ENCODE data around the gene TCF7L2. TPM values are rescaled to one million over a fixed set of nuclear protein-coding genes. Genes with fewer than 3 reads are reported as not detected.

TCF7L2 gene
- total RNA-seq, 4 donors from 2014 or later = 25.1 to 38.9 (median 26.9) TPM

GRCh38 chr10:113055458-113055857 lies 105.4 kb downstream of the TCF7L2 start:
- Histone ChIP-seq H3K4me1 (peaks cover 0 to 89% (median 38%) of the 10 kb centered on the region in 4 donors), H3K4me3 (no peak overlapping the region), H3K27ac (no peak overlapping the region), H3K36me3 (no peaks in the 10 kb centered on the region), H3K9me3 (no peaks in the 10 kb centered on the region), H3K27me3 (no peaks in the 10 kb centered on the region)
- TF ChIP-seq EP300 (IDR thresholded peaks at IDR 0.05) (no peak), CTCF (IDR thresholded peaks at IDR 0.05) (no peak), POLR2A (IDR thresholded peaks at IDR 0.05) (no peak)
- no peak for DNase-seq (ENCODE audit: low spot score in 2 of 2)
- 95 to 97% methylated on average over 1 of the region's 1 CpG for WGBS, 2 donors

- H3K9me3 ChIP-seq = no peaks in the 10 kb centered on the region
- peak overlapping the region in 2 of 4 donors; percentile 22 to 40 for H3K27ac ChIP-seq
- H3K36me3 ChIP-seq = no peaks in the 10 kb centered on the region
- no peak for TF ChIP-seq EP300 (IDR thresholded peaks at IDR 0.05)
- 88 to 91% methylated on average over 5 of the region's 5 CpGs for WGBS, 2 donors
- peaks cover 0 to 89% (median 42%) of the 10 kb centered on the region in 4 donors for H3K4me1 ChIP-seq
- no peaks in the 10 kb centered on the region for H3K27me3 ChIP-seq
- no peak overlapping the region for H3K4me3 ChIP-seq
- DNase-seq (ENCODE audit: low spot score in 2 of 2) = no peak
These were observed 106.0 kb downstream of the TCF7L2 start for GRCh38 chr10:113056030-113056429.

- Histone ChIP-seq H3K36me3 (no peaks in the 10 kb centered on the region), H3K27me3 (no peaks in the 10 kb centered on the region), H3K9me3 (no peaks in the 10 kb centered on the region), H3K27ac (peak overlapping the region in 2 of 4 donors; percentile 22 to 40), H3K4me1 (peaks cover 0 to 89% (median 45%) of the 10 kb centered on the region in 4 donors), H3K4me3 (no peak overlapping the region)
- TF ChIP-seq CTCF (IDR thresholded peaks at IDR 0.05) = no peak
- TF ChIP-seq EP300 (IDR thresholded peaks at IDR 0.05) = no peak
- no peak for TF ChIP-seq POLR2A (IDR thresholded peaks at IDR 0.05)
- DNase-seq (ENCODE audit: low spot score in 2 of 2) = no peak
- 54 to 70% methylated on average over 10 of the region's 10 CpGs for WGBS, 2 donors
These were observed 106.5 kb downstream of the TCF7L2 start for GRCh38 chr10:113056441-113057021.

- Histone ChIP-seq H3K4me3 (no peak overlapping the region), H3K27ac (peak overlapping the region; percentile 69 to 90 (median 74)), H3K36me3 (no peaks in the 10 kb centered on the region), H3K27me3 (no peaks in the 10 kb centered on the region), H3K4me1 (peaks cover 0 to 88% (median 43%) of the 10 kb centered on the region in 4 donors), H3K9me3 (no peaks in the 10 kb centered on the region)
- no peak for TF ChIP-seq CTCF (IDR thresholded peaks at IDR 0.05)
- 50 to 56% methylated on average over 6 of the region's 6 CpGs for WGBS, 2 donors
- no peak for DNase-seq (ENCODE audit: low spot score in 2 of 2)
These were observed 108.0 kb downstream of the TCF7L2 start for GRCh38 chr10:113057948-113058522.

GRCh38 chr10:113058523-113059370 lies 108.7 kb downstream of the TCF7L2 start:
- Histone ChIP-seq H3K9me3 (no peaks in the 10 kb centered on the region), H3K27me3 (no peaks in the 10 kb centered on the region), H3K27ac (peak overlapping the region; percentile 69 to 90 (median 74)), H3K4me1 (peaks cover 0 to 88% (median 38%) of the 10 kb centered on the region in 4 donors), H3K4me3 (peak overlapping the region in 3 of 4 donors; percentile 4 to 41 (median 10)), H3K36me3 (no peaks in the 10 kb centered on the region)
- DNase-seq (ENCODE audit: low spot score in 2 of 2) = no peak
- TF ChIP-seq POLR2A (IDR thresholded peaks at IDR 0.05) (no peak), CTCF (IDR thresholded peaks at IDR 0.05) (no peak), EP300 (IDR thresholded peaks at IDR 0.05) (no peak)
- 26 to 29% methylated on average over 19 of the region's 19 CpGs for WGBS, 2 donors

Measured in tibial nerve (tissue), 4 donors.